Measurements from ENCODE around the gene MYB. TPM values are rescaled to one million over a fixed set of nuclear protein-coding genes. Genes with fewer than 3 reads are reported as not detected.
"Not testable (repeated sequence)": the region's sequence is repeated elsewhere in the genome, so short reads cannot be mapped to it uniquely, and the experiment has no call there.

Gene MYB
- total RNA-seq, 2 experiments from 2014 or later: 7.5 to 8.2 TPM

DNA sequence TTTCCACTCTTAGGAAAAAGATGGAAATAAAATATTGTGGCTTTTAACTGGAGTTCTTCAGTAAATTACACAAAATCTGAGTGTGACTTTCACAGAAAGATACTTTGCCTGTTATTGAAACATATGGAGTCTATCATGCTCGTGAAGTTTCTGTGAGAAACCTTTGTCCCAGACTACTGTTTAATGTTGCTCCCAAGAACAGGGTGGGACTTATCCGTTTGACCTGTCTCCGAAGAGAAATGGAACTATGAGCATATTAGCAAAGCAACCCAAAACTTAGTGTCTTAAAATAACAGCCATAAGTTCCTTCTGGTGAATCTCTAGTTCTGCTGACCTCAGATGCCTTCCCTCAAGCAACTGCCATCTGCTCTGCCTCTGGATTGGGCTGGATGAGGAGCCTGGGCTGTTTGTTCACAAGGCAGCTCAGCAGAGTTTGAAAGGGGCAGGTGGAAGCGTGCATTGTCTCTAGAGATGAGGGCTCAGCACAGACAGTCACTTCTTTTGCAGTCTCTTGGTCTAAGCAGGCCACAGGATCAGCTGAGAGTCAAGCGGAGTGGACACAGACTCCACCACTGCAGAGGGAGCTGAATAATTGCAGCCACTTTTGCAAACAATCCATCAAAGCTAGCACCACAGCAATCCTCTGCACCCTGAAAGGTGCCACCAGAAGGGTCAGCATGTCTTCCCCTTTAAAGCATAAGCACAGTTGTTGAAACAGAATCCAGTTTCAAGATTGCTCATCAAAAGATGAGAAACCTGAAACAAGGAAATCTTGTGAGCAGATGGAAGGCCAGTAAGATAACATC lies 52.8 kb downstream of the MYB start:
- H3K4me3 Mint-ChIP-seq: no peak overlapping the region
- H3K36me3 Mint-ChIP-seq (ENCODE audit: low read depth): no peaks in the 10 kb centered on the region
- CTCF ChIA-PET: interaction anchor here (0.7 to 2.8 kb wide), 2 partner anchors 170 to 189 kb away, joined by 3 to 6 read pairs; no protein-coding TSS in a partner anchor
- H3K9me3 Mint-ChIP-seq (ENCODE audit: insufficient read depth): no peaks in the 10 kb centered on the region
- POLR2A ChIA-PET: no interaction called here
- DNase-seq (no peak), ATAC-seq (no peak)
- H3K27ac Mint-ChIP-seq: no peak overlapping the region
- H3K4me1 Mint-ChIP-seq (ENCODE audit: low read depth): peaks cover 28% of the 10 kb centered on the region
- peaks cover 1% of the 10 kb centered on the region for H3K27me3 Mint-ChIP-seq (ENCODE audit: low read depth)

DNA sequence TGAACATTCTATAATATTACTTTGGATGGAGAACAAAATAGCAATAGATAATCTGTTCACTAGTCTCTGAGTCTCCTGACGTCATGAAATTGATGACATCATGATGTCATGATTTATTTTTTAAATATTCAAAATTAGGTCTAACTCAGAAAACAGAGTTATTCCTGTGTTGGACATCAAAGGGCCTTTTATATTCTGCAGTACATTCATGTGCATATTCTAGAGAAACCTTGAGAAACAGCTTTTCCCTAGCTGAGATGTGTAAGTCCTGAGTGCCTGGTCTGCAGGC lies 53.3 kb downstream of the MYB start:
- H3K9me3 Mint-ChIP-seq (ENCODE audit: insufficient read depth): no peaks in the 10 kb centered on the region
- no peaks in the 10 kb centered on the region for H3K36me3 Mint-ChIP-seq (ENCODE audit: low read depth)

DNA sequence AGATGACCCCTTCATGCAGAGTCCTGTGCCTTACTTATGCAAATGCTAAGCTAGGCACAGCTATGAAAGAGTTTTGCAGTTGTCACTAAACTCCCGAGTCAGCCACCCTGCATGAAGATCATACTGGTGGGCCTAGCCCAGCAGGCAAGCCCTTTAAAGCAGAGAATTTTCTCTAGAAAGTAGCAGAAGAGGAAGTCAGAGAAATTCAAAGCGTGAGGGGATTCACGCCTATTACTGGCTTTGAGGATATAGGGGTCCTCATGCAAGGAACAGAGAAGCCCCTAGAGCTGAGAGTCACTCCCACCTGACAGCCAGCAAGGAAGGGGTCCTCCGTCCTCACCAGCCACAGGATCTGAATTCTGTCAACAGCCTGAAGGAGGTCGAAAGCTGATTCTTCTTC lies 54.6 kb downstream of the MYB start:
- Mint-ChIP-seq H3K36me3 (ENCODE audit: low read depth) (no peaks in the 10 kb centered on the region), H3K4me1 (ENCODE audit: low read depth) (peaks cover 27% of the 10 kb centered on the region), H3K27ac (no peak overlapping the region), H3K9me3 (ENCODE audit: insufficient read depth) (no peaks in the 10 kb centered on the region), H3K4me3 (no peak overlapping the region), H3K27me3 (ENCODE audit: low read depth) (peaks cover 4% of the 10 kb centered on the region)
- no peak for ATAC-seq
- POLR2A ChIA-PET: no interaction called here
- CTCF ChIA-PET: interaction anchor here (1.0 to 2.8 kb wide), 3 partner anchors 155 to 204 kb away, joined by 3 to 6 read pairs (median 4); no protein-coding TSS in a partner anchor
- no peak for DNase-seq

More for the DNA sequence above, 53.3 kb downstream of the MYB start:
- Mint-ChIP-seq H3K27ac (no peak overlapping the region), H3K4me3 (no peak overlapping the region), H3K27me3 (ENCODE audit: low read depth) (peaks cover 4% of the 10 kb centered on the region), H3K4me1 (ENCODE audit: low read depth) (peaks cover 28% of the 10 kb centered on the region)
- ChIA-PET POLR2A (no interaction called here), CTCF (interaction anchor here (0.7 to 2.8 kb wide), 2 partner anchors 169 to 188 kb away, joined by 3 to 6 read pairs; no protein-coding TSS in a partner anchor)
- ATAC-seq (no peak), DNase-seq (no peak)

DNA sequence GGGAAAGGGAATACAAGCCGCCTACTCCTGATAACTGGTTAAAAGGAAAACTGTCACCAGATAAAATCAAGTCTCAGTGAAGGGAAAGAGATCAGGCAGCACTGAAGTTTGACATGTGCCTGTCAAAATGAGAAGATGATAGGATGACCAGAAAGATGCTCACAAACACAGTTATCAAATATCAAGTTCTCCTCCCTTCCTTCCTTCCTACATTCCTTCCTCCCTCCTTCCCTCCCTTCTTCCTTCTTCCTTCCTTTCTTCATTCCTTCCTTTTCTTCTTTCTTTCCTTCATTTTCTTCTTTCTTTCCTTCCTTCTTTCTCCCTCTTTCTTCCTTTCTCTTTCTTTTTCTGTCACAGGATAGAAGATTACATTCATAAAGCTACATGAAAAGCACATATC lies 55.2 kb downstream of the MYB start:
- CTCF ChIA-PET: interaction anchor here (1.0 to 2.8 kb wide), 4 partner anchors 52 to 203 kb away, joined by 3 to 6 read pairs (median 4); no protein-coding TSS in a partner anchor
- no peaks in the 10 kb centered on the region for H3K36me3 Mint-ChIP-seq (ENCODE audit: low read depth)
- H3K27me3 Mint-ChIP-seq (ENCODE audit: low read depth): peaks cover 4% of the 10 kb centered on the region
- no peak for ATAC-seq
- no peak for DNase-seq
- no peak overlapping the region for H3K4me3 Mint-ChIP-seq
- no peaks in the 10 kb centered on the region for H3K9me3 Mint-ChIP-seq (ENCODE audit: insufficient read depth)
- no peak overlapping the region for H3K27ac Mint-ChIP-seq
- peaks cover 22% of the 10 kb centered on the region for H3K4me1 Mint-ChIP-seq (ENCODE audit: low read depth)
- POLR2A ChIA-PET: no interaction called here

DNA sequence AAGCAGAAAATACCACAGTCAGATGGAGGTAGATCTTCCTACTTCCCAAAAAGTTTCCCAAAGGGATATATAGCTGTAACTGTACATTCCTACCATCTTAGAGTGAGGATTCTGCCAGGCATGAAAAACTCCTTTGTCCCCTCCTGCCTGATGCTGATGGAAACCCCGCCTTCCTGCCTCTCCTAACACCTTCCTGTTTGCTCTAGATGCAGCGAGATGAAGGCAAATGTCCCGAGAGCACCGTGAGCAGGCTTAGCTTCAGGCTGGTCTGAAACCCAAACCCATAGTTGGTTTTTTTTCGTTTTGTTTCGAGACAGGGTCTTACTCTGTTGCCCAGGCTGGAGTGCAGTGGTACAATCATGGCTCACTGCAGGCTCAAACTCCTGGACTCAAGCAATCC lies 55.6 kb downstream of the MYB start:
- POLR2A ChIA-PET: no interaction called here
- DNase-seq (no peak), ATAC-seq (no peak)
- CTCF ChIA-PET: interaction anchor here (1.0 to 1.3 kb wide), 2 partner anchors 52 to 154 kb away, joined by 3 read pairs; no protein-coding TSS in a partner anchor
- H3K36me3 Mint-ChIP-seq (ENCODE audit: low read depth): no peaks in the 10 kb centered on the region
- peaks cover 4% of the 10 kb centered on the region for H3K27me3 Mint-ChIP-seq (ENCODE audit: low read depth)
- H3K4me3 Mint-ChIP-seq: no peak overlapping the region
- H3K4me1 Mint-ChIP-seq (ENCODE audit: low read depth): peaks cover 18% of the 10 kb centered on the region
- H3K9me3 Mint-ChIP-seq (ENCODE audit: insufficient read depth): no peaks in the 10 kb centered on the region
- H3K27ac Mint-ChIP-seq: no peak overlapping the region

DNA sequence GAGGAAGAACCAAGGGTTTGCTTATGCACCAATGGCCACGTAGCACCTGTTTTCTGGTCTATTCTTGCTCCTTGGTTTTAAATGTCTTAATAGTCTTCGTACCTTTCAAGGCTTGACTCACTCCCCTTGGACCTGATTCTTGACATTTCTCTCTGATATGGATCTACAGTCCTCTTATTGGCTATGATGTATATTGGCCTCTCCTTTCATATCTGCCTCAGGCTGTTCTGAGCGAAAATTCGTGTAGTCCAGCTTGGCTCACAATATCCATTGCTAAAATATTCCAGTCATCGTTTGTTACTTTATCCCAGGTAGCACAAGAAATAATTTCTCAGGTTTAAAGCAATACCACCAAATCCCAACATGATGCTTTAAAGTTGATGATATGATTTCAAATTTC lies 59.6 kb downstream of the MYB start:
- H3K27me3 Mint-ChIP-seq (ENCODE audit: low read depth): peaks cover 4% of the 10 kb centered on the region
- H3K4me3 Mint-ChIP-seq: no peak overlapping the region
- ChIA-PET CTCF (interaction anchor here (1.3 kb wide), 1 partner anchor 82 kb away, joined by 3 read pairs; no protein-coding TSS in a partner anchor), POLR2A (interaction anchor here (0.6 kb wide), 1 partner anchor 1080 kb away, joined by 3 read pairs; no protein-coding TSS in a partner anchor)
- no peaks in the 10 kb centered on the region for H3K36me3 Mint-ChIP-seq (ENCODE audit: low read depth)
- H3K4me1 Mint-ChIP-seq (ENCODE audit: low read depth): peaks cover 7% of the 10 kb centered on the region
- DNase-seq: no peak
- no peak overlapping the region for H3K27ac Mint-ChIP-seq
- H3K9me3 Mint-ChIP-seq (ENCODE audit: insufficient read depth): no peaks in the 10 kb centered on the region
- ATAC-seq: no peak

DNA sequence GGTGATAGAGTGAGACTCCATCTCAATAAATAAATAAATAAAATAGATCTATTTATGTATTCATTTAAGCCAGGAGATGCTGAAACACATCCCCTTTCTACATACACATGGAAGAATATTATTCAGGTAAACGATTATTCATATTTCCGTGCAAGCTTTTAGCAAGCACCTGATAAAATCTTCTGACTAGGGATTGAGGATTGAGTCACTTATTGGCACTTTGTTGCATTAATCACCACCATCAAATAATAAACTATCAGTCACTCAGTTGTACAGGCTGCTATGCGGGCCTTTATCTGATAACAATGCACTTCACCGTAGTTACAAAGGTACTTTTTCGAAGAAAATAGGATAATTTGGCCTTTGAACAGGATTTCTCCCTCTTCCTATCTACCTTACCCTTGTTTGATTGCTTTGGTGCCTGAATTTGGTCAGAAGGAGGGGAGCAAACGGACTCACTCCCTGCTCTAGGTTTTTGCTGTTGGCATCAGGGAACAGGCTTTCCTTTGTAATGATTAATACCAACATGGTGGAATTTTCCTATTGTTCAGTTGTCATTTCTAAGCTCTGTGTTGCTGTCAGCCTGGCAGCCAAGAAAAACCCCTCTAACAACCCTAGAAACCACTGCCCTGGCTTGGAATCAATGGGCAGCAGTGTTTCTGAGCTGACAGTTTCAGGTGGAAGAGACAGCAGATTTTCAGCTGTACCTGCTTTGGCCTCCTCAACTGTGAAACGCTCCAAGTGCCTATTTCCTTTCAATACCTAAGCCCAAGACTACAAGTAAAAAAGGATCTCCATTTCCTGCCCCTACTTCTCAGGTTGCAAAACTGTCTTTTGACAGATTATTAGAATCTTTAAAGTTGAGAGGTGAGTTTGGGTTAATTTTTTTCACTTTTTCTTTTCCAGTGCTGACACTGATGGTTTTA lies 63.0 kb downstream of the MYB start:
- DNase-seq (no peak), ATAC-seq (no peak)
- ChIA-PET POLR2A (interaction anchor here (0.6 kb wide), 2 partner anchors 16 to 164 kb away, joined by 3 to 4 read pairs; no protein-coding TSS in a partner anchor), CTCF (interaction anchor here (1.0 kb wide), 1 partner anchor 156 kb away, joined by 3 read pairs; no protein-coding TSS in a partner anchor)
- Mint-ChIP-seq H3K27me3 (ENCODE audit: low read depth) (peaks cover under 1% of the 10 kb centered on the region), H3K4me3 (no peak overlapping the region), H3K9me3 (ENCODE audit: insufficient read depth) (no peaks in the 10 kb centered on the region), H3K36me3 (ENCODE audit: low read depth) (no peaks in the 10 kb centered on the region), H3K4me1 (ENCODE audit: low read depth) (no peaks in the 10 kb centered on the region), H3K27ac (no peak overlapping the region)

DNA sequence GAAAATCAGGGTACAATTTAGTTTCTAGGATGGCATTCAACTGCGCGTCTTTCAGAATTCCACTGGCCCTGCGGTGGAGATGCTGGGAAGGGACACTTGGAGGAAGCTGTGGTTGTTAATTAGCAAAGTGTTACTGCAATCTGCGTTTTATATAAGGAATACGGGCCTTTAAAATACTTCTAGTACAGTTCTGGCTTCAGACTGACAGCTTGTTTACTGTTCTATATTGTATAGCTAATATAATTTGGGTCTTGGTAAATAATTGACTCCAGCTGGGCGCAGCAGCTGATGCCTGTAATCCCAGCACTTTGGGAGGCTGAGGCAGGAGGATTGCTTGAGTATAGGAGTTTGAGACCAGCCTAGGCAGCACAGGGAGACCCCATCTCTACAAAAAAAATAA lies 63.7 kb downstream of the MYB start:
- ChIA-PET POLR2A (interaction anchor here (0.6 kb wide), 1 partner anchor 163 kb away, joined by 4 read pairs; no protein-coding TSS in a partner anchor), CTCF (no interaction called here)
- no peaks in the 10 kb centered on the region for H3K27me3 Mint-ChIP-seq (ENCODE audit: low read depth)
- no peak overlapping the region for H3K4me3 Mint-ChIP-seq
- DNase-seq (no peak), ATAC-seq (no peak)
- H3K9me3 Mint-ChIP-seq (ENCODE audit: insufficient read depth): no peaks in the 10 kb centered on the region
- H3K4me1 Mint-ChIP-seq (ENCODE audit: low read depth): no peaks in the 10 kb centered on the region
- no peaks in the 10 kb centered on the region for H3K36me3 Mint-ChIP-seq (ENCODE audit: low read depth)
- no peak overlapping the region for H3K27ac Mint-ChIP-seq

DNA sequence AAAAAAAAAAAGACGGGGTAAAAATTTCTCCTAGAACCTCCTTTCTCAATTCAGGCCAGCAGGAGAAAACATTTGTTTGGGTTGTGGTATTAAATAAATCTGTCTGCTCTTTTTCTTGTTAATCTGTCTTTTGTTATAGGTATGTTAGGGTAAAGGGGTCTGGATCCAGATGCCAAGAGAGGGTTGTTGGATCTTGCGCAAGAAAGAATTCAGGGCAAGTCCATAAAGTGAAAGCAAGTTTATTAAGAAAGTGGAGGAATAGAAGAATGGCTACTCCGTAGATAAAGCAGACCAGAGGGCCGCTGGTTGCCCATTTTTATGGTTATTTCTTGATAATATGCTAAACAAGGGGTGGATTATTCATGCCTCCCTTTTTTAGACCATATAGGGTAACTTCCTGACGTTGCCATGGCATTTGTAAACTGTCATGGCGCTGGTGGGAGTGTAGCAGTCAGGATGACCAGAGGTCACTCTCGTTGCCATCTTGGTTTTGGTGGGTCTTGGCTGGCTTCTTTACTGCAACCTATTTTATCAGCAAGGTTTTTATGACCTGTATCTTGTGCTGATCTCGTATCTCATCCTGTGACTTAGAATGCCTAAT lies 65.4 kb downstream of the MYB start:
- POLR2A ChIA-PET; H3K36me3 Mint-ChIP-seq (ENCODE audit: low read depth); H3K4me3 Mint-ChIP-seq; H3K27ac Mint-ChIP-seq; H3K9me3 Mint-ChIP-seq (ENCODE audit: insufficient read depth); H3K27me3 Mint-ChIP-seq (ENCODE audit: low read depth); DNase-seq; CTCF ChIA-PET; ATAC-seq; H3K4me1 Mint-ChIP-seq (ENCODE audit: low read depth): not testable (repeated sequence)

DNA sequence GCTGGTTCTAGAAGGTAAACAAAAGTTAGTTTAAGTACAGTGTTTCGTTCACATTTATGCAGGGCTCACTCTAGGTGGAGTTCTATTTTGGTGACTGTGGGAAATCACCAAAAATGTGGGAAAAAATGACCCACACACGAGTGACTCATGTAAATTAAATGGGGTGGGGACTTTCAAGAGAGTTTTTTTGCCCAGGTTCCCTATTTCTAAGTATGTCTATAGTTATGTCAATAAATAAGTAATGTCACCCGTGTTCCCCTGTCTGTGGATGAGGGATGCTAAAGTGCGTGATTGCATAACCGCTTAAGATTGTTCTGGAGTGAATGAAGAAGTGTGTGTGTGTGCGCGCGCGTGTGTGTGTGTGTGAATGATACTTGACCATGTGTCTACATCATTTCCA lies 69.1 kb downstream of the MYB start:
- no peak overlapping the region for H3K27ac Mint-ChIP-seq
- H3K4me1 Mint-ChIP-seq (ENCODE audit: low read depth): no peaks in the 10 kb centered on the region
- DNase-seq: no peak
- H3K36me3 Mint-ChIP-seq (ENCODE audit: low read depth): no peaks in the 10 kb centered on the region
- no peak overlapping the region for H3K4me3 Mint-ChIP-seq
- ChIA-PET POLR2A (interaction anchor here (0.6 kb wide), 1 partner anchor 251 kb away, joined by 4 read pairs; no protein-coding TSS in a partner anchor), CTCF (no interaction called here)
- H3K9me3 Mint-ChIP-seq (ENCODE audit: insufficient read depth): no peaks in the 10 kb centered on the region
- no peak for ATAC-seq
- no peaks in the 10 kb centered on the region for H3K27me3 Mint-ChIP-seq (ENCODE audit: low read depth)

DNA sequence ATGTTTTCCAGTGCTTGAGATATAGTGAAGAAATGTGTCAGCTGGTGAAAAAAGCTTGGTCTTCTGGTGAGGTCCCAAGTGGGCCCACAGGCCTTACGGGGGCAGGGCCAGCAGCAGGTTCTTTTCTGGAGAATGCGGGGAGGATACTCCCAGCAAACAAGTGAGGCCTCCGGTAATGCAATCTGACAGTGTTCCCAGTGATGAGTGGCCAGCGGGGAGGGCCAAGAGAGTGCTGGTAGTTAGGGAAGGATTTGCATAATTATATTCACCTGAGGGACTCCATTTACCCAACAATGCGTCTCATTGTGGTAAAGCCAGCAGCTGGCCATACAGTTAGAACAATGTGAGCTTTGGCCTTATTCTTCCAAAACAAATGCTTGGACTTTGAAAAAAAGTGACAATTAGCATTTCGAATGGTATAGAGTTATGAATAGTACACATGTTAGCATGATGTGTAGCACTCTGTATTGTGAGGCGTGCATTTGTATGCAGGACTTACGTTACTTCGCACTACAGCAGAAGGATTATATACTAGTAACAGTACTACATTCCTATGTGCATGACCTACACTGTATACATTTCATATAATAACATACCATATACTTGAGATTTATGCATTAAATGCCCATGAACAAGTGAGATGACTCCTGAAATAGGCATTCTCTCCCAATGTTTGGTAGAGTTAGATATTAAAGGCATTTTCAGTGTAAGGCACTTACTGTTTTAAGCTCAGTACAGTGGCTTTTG lies 69.8 kb downstream of the MYB start:
- Mint-ChIP-seq H3K9me3 (ENCODE audit: insufficient read depth) (no peaks in the 10 kb centered on the region), H3K4me1 (ENCODE audit: low read depth) (no peaks in the 10 kb centered on the region), H3K27ac (no peak overlapping the region), H3K27me3 (ENCODE audit: low read depth) (no peaks in the 10 kb centered on the region), H3K36me3 (ENCODE audit: low read depth) (no peaks in the 10 kb centered on the region), H3K4me3 (no peak overlapping the region)
- ChIA-PET CTCF (no interaction called here), POLR2A (no interaction called here)
- ATAC-seq: no peak
- no peak for DNase-seq
